Activated CD4-positive, alpha-beta T cell treated with anti-CD3 and anti-CD28 coated beads, Interleukin-2, Interleukin-6, amounts not matched to agents 100 ng/mL and 50 ng/mL, durations not matched to agents 16 hours and 8 hours (primary cell): ENCODE data around the gene NEK10.

ENCODE experiments used
- DNase-seq: peaks from one replicate; pipeline ENCODE4 v3.0.0-alpha.2; 2020

Gene NEK10

GRCh38 chr3:27165321-27165721 lies 203.9 kb downstream of the NEK10 start:
- DNase-seq = no peak

- no peak for DNase-seq
These were observed 208.3 kb downstream of the NEK10 start for GRCh38 chr3:27160779-27161287.

- no peak for DNase-seq
These were observed 209.0 kb downstream of the NEK10 start for GRCh38 chr3:27160146-27160545.

GRCh38 chr3:27147215-27147614 lies 222.0 kb downstream of the NEK10 start:
- no peak for DNase-seq

GRCh38 chr3:27146786-27147185 lies 222.4 kb downstream of the NEK10 start:
- no peak for DNase-seq

GRCh38 chr3:27145719-27146118 lies 223.5 kb downstream of the NEK10 start:
- no peak for DNase-seq

GRCh38 chr3:27141668-27142067 lies 227.5 kb downstream of the NEK10 start:
- no peak for DNase-seq

GRCh38 chr3:27138562-27138961 lies 230.6 kb downstream of the NEK10 start:
- DNase-seq = no peak

- no peak for DNase-seq
These were observed 231.2 kb downstream of the NEK10 start for GRCh38 chr3:27138005-27138404.

- DNase-seq = peak; percentile 69
These were observed 234.9 kb downstream of the NEK10 start for GRCh38 chr3:27134171-27134796.

GRCh38 chr3:27133060-27133459 lies 236.1 kb downstream of the NEK10 start:
- DNase-seq = no peak

GRCh38 chr3:27130796-27131195 lies 238.4 kb downstream of the NEK10 start:
- DNase-seq = no peak

GRCh38 chr3:27127879-27128278 lies 241.3 kb downstream of the NEK10 start:
- no peak for DNase-seq

- DNase-seq = no peak
These were observed 242.0 kb downstream of the NEK10 start for GRCh38 chr3:27127195-27127594.

GRCh38 chr3:27125821-27126501 lies 243.2 kb downstream of the NEK10 start:
- no peak for DNase-seq

- no peak for DNase-seq
These were observed 249.5 kb downstream of the NEK10 start for GRCh38 chr3:27119639-27120038.

GRCh38 chr3:27115352-27115751 lies 253.8 kb downstream of the NEK10 start:
- no peak for DNase-seq

GRCh38 chr3:27114684-27115083 lies 254.5 kb downstream of the NEK10 start:
- DNase-seq = no peak

- DNase-seq = no peak
These were observed 255.1 kb downstream of the NEK10 start for GRCh38 chr3:27114129-27114528.

- no peak for DNase-seq
These were observed 259.2 kb downstream of the NEK10 start for GRCh38 chr3:27110020-27110419.

GRCh38 chr3:27108322-27108721 lies 260.9 kb downstream of the NEK10 start:
- no peak for DNase-seq

- no peak for DNase-seq
These were observed 263.3 kb downstream of the NEK10 start for GRCh38 chr3:27105904-27106303.

- DNase-seq = no peak
These were observed 272.0 kb downstream of the NEK10 start for GRCh38 chr3:27097182-27097581.

- DNase-seq = no peak
These were observed 273.5 kb downstream of the NEK10 start for GRCh38 chr3:27095553-27096222.
